ENCODE results near the gene RHBDL3.
A peak's percentile ranks its signal among the peaks of the same experiment; 100 is the strongest.
"Not testable (repeated sequence)": the region's sequence is repeated elsewhere in the genome, so short reads cannot be mapped to it uniquely, and the experiment has no call there.

The RHBDL3 gene

DNA sequence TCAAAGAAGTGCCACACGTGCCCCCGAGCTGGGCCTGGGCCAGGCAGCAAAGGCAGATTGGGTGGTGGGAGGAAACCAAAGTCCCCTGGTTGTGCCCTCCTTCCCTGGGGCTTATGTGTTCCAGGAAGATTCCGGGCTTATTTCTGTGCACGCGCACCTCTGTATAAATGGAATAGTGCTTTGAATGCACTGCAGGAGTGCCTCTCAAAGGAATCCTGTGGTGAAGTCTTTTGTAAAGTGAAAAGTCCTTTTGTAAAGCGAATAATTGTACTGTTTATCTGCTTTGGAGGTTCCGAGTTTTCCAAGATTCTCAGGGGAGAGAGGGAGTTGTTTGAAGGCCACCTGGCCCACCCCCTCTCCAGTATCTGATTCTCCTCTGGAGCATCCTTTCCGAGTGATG lies 49.5 kb downstream of the RHBDL3 start:
- TF ChIP-seq, protein P1, sequence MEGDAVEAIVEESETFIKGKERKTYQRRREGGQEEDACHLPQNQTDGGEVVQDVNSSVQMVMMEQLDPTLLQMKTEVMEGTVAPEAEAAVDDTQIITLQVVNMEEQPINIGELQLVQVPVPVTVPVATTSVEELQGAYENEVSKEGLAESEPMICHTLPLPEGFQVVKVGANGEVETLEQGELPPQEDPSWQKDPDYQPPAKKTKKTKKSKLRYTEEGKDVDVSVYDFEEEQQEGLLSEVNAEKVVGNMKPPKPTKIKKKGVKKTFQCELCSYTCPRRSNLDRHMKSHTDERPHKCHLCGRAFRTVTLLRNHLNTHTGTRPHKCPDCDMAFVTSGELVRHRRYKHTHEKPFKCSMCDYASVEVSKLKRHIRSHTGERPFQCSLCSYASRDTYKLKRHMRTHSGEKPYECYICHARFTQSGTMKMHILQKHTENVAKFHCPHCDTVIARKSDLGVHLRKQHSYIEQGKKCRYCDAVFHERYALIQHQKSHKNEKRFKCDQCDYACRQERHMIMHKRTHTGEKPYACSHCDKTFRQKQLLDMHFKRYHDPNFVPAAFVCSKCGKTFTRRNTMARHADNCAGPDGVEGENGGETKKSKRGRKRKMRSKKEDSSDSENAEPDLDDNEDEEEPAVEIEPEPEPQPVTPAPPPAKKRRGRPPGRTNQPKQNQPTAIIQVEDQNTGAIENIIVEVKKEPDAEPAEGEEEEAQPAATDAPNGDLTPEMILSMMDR (IDR thresholded peaks at IDR 0.05; ENCODE audit: extremely low read depth, missing control alignments): no peak
- no peak for DNase-seq (ENCODE audit: low spot score)

DNA sequence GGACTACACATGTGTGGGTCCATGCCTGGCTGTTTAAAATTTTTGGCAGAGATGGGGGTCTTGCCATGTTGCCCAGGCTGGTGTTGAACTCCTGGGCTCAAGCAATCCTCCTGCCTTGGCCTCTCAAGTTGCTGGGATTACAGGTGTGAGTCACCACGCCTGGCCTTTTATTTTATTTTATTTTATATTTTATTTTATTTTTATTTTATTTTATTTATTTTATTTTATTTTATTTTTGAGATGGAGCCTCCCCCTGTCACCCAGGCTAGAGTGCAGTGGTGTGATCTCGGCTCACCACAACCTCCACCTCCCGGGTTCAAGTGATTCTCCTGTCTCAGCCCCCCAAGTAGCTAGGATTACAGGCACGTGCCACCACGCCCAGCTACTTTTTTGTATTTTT lies 51.0 kb downstream of the RHBDL3 start:
- DNase-seq (ENCODE audit: low spot score): not testable (repeated sequence)

DNA sequence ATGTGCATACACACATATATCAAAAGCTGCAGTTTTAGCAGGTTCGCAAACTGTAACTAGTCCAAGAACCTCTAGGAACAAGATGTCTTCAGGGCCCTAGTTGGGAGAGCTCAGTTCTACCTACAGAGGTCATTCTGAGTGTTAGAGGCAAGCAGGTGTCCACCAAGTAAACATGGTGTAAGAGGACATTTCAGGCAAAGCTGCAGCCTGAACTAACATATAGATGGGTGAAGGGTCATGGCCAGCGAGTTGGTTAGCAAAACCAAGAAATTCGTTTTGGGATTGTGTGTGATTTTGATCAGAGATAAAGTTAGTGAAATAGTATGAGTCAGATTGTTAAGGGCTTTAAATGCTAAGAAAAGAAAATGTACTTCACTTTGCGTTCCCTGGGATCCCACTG lies 51.7 kb downstream of the RHBDL3 start:
- DNase-seq (ENCODE audit: low spot score): no peak
- TF ChIP-seq, protein P1 (IDR thresholded peaks at IDR 0.05; ENCODE audit: extremely low read depth, missing control alignments): no peak

DNA sequence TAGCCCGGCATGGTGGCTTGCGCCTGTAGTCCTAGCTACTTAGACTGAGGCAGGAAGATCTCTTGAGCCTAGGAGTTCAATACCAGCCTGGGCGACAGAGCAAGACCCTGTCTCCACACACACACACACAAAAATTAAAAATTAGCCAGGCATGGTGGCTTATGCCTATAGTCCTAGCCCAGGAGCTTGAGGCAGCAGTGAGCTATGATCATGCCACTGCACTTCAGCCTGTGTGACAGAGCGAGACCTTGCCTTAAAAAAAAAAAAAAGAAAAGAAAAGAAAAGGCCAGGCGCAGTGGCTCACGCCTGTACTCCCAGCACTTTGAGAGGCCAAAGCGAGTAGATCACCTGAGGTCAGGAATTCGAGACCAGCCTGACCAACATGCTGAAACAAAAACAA lies 52.4 kb downstream of the RHBDL3 start:
- DNase-seq (ENCODE audit: low spot score): no peak
- TF ChIP-seq, protein P1 (IDR thresholded peaks at IDR 0.05; ENCODE audit: extremely low read depth, missing control alignments): no peak

DNA sequence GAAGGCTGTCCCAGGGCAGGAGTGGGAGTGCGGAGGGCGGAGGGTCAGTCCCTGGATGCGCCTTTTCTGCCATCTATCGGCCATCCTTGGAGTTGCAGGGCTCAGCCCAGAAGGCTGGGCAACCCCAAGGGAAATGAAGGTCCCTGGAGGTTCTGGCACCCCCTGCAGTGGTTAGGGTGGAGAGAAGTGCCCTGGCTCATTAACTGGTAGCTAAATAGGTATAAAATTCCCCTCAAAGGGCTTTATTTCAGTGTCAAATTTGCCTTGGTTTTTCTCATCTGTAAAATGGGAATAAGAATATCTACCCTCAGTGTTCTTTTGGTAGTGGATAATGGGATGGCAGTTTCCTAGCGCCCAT lies 53.9 kb downstream of the RHBDL3 start:
- DNase-seq (ENCODE audit: low spot score): peak; percentile 86
- TF ChIP-seq, protein P1 (IDR thresholded peaks at IDR 0.05; ENCODE audit: extremely low read depth, missing control alignments): peak; percentile 97

DNA sequence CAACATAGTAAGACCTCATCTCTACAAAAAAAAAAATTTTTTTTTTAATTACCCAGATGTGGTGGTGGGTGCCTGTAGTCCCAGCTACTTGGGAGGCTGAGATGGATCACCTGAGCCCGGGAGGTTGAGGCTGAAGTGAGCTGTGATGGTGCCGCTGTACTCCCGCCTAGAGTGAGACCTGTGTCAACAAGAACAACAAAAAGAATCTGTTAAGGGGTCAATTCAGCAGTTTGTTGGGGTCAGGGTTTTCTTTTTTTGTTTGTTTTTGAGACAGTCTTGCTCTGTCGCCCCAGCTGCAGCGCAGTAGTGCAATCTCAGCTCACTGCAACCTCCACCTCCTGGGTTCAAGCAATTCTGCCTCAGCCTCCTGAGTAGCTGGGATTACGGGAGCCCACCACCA lies 54.4 kb downstream of the RHBDL3 start:
- not testable (repeated sequence) for DNase-seq (ENCODE audit: low spot score)

DNA sequence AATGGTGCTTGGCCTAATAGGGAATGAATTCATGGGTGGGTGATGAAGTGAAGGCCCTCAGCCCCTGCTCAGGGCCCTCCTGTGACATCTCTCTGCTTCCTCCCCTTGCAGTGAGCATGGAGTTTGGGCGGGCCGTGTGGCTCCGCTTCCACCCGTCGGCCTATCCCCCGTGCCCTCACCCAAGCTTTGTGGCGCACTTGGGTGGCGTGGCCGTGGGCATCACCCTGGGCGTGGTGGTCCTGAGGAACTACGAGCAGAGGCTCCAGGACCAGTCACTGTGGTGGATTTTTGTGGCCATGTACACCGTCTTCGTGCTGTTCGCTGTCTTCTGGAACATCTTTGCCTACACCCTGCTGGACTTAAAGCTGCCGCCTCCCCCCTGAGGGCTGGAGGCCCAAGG lies 55.2 kb downstream of the RHBDL3 start:
- DNase-seq (ENCODE audit: low spot score): no peak
- TF ChIP-seq, protein P1 (IDR thresholded peaks at IDR 0.05; ENCODE audit: extremely low read depth, missing control alignments): no peak

DNA sequence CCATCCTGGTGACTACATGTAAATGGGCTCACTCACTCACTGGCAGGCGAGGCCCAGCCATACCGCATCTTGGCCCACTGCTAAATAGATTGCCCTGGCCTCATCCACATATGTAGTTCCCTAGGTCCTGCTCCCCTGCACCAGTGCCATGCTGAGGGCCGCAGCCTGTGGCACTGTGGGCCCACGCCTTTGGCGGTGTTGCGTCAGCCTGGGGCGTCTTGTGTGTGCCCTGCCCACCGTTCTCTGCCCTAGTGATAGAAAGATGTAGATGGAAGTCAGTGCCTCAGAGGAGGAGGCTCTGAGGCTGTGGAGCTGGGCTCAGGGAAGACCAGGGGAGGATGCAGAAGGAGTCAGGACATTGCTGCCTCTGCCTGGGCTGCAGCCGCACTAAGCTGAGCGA lies 57.4 kb downstream of the RHBDL3 start:
- DNase-seq (ENCODE audit: low spot score): no peak
- TF ChIP-seq, protein P1 (IDR thresholded peaks at IDR 0.05; ENCODE audit: extremely low read depth, missing control alignments): no peak

Measured in GM20000 (cell line).